Osteocyte (in vitro differentiated cells): ENCODE measurements around the gene GIPC1. TPM values are rescaled to one million over a fixed set of nuclear protein-coding genes. Genes with fewer than 3 reads are reported as not detected.
"Not testable (repeated sequence)": the region's sequence is repeated elsewhere in the genome, so short reads cannot be mapped to it uniquely, and the experiment has no call there.

Experiments used
- DNase-seq: peaks from one replicate; pipeline ENCODE4 v3.0.0; 2021; ENCODE audit warnings: mixed read lengths; ENCODE audit not compliant: unreplicated experiment; ENCODE audit errors: extremely low spot score
- H3K27ac Mint-ChIP-seq: one replicate; pipeline ENCODE4 v1.8.0; 2021; ENCODE audit warnings: mild to moderate bottlenecking, mixed read lengths; ENCODE audit not compliant: unreplicated experiment
- H3K27me3 Mint-ChIP-seq: one replicate; pipeline ENCODE4 v1.8.0; 2021; ENCODE audit warnings: mixed read lengths; ENCODE audit not compliant: unreplicated experiment
- H3K36me3 Mint-ChIP-seq: one replicate; pipeline ENCODE4 v1.8.0; 2021; ENCODE audit warnings: mixed read lengths; ENCODE audit not compliant: unreplicated experiment
- H3K4me1 Mint-ChIP-seq: one replicate; pipeline ENCODE4 v1.8.0; 2021; ENCODE audit warnings: mixed read lengths; ENCODE audit not compliant: unreplicated experiment
- H3K4me3 Mint-ChIP-seq: one replicate; pipeline ENCODE4 v1.8.0; 2021; ENCODE audit warnings: mild to moderate bottlenecking, moderate library complexity, mixed read lengths; ENCODE audit not compliant: unreplicated experiment
- H3K9me3 Mint-ChIP-seq: one replicate; pipeline ENCODE4 v1.8.0; 2021; ENCODE audit warnings: mixed read lengths; ENCODE audit not compliant: unreplicated experiment
- total RNA-seq: library from RNA; stranded (reverse); gene quantifications from 2 replicates; pipeline ENCODE4 v1.2.1, GENCODE V29; 2021
- TF ChIP-seq, protein P1 (sequence below): fragments of 200-600 bp; sonication (generic); IDR thresholded peaks from 2 replicates; pipeline ENCODE4 v1.5.0; 2021; ENCODE audit warnings: antibody characterized with exemption, mild to moderate bottlenecking, moderate library complexity

GIPC1 gene
- total RNA-seq, 1 donor from 2014 or later, result 89.0 TPM

DNA sequence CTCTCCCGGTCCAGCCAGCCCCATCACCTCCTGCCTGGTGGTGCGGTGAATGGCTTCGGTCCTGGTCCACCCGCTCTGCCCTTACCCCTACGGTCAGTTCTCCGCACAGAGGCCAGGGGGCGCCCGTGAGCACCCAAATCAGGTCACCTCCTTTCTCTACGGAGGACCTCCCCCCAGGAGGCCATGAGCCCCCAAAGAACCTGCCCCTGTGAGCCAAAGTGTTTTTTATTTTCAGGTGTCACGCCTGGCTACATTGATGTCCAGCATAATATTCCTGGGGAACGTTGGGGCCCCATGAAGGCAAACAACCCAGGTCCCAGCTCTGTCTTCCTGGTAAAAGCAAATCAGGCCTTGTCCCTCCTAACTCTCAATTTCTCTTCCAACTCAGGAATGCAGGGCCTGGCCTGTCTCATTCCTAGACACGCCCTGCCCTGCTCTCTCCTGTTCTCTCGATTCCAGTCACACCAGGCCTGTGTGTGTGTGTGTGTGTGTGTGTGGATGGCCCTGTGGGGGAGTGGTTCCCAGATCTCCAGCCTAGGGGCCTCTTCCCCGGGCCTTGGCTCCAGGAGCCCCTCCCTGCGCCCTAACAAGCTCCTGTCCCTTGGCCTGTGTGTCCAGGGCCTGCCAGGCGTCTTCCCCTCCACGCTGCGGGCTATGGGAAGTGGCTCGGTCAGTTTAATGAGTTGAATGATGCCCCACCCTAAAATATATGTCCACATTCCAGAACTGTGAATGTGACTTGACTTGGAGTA is 9.7 kb upstream of the GIPC1 start:
- Mint-ChIP-seq H3K27me3 (no peaks in the 10 kb centered on the region), H3K9me3 (no peaks in the 10 kb centered on the region), H3K27ac (peak overlapping the region; percentile 95), H3K4me1 (peaks cover 44% of the 10 kb centered on the region), H3K4me3 (no peak overlapping the region), H3K36me3 (no peaks in the 10 kb centered on the region)
- TF ChIP-seq, protein P1, sequence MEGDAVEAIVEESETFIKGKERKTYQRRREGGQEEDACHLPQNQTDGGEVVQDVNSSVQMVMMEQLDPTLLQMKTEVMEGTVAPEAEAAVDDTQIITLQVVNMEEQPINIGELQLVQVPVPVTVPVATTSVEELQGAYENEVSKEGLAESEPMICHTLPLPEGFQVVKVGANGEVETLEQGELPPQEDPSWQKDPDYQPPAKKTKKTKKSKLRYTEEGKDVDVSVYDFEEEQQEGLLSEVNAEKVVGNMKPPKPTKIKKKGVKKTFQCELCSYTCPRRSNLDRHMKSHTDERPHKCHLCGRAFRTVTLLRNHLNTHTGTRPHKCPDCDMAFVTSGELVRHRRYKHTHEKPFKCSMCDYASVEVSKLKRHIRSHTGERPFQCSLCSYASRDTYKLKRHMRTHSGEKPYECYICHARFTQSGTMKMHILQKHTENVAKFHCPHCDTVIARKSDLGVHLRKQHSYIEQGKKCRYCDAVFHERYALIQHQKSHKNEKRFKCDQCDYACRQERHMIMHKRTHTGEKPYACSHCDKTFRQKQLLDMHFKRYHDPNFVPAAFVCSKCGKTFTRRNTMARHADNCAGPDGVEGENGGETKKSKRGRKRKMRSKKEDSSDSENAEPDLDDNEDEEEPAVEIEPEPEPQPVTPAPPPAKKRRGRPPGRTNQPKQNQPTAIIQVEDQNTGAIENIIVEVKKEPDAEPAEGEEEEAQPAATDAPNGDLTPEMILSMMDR, result peak; percentile 74
- peak; percentile 90 for DNase-seq

DNA sequence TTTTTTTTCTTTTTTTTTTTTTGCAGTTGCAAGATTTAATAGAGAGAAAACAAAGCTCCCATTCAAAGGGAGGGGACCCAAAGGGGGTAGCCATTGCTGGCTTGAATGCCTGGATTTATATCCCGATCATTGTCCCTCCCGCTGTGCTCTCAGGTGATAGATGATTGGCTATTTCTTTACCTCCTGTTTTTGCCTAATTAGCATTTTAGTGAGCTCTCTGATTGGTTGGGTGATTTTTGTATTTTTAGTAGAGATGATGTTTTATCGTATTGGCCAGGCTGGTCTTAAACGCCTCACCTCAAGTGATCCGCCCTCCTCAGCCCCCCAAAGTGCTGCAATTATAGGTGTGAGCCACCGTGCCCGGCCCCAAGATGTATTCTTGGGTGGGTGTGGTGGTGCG is 8.6 kb upstream of the GIPC1 start:
- H3K36me3 Mint-ChIP-seq, H3K27me3 Mint-ChIP-seq, H3K9me3 Mint-ChIP-seq, DNase-seq, H3K4me3 Mint-ChIP-seq: not testable (repeated sequence)
- H3K4me1 Mint-ChIP-seq, result peaks cover 37% of the 10 kb centered on the region
- H3K27ac Mint-ChIP-seq, result peak overlapping the region; percentile 14

DNA sequence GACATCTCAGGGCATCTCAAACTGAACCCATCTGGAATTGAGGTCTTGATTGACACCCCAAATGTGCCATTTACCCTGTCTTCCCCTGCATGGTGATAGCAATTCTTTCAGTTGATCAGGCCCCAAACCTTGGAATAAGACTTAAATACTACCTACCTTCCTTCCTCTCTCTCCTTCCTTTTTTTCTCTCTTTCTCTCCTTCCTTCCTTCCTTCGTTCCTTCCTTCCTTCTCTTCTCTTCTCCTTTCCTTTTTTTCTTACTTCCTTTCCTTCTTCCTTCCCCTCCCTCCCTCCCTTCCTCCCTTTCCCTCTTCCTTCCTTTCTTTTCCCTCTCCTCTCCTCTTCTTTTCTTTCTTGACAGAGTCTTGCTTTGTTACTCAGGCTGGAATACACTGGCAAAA is 7.4 kb upstream of the GIPC1 start:
- DNase-seq, result no peak
- Mint-ChIP-seq H3K27me3 (no peaks in the 10 kb centered on the region), H3K9me3 (no peaks in the 10 kb centered on the region), H3K36me3 (no peaks in the 10 kb centered on the region), H3K4me1 (peaks cover 33% of the 10 kb centered on the region), H3K27ac (no peak overlapping the region), H3K4me3 (no peak overlapping the region)
- TF ChIP-seq, protein P1, result no peak

DNA sequence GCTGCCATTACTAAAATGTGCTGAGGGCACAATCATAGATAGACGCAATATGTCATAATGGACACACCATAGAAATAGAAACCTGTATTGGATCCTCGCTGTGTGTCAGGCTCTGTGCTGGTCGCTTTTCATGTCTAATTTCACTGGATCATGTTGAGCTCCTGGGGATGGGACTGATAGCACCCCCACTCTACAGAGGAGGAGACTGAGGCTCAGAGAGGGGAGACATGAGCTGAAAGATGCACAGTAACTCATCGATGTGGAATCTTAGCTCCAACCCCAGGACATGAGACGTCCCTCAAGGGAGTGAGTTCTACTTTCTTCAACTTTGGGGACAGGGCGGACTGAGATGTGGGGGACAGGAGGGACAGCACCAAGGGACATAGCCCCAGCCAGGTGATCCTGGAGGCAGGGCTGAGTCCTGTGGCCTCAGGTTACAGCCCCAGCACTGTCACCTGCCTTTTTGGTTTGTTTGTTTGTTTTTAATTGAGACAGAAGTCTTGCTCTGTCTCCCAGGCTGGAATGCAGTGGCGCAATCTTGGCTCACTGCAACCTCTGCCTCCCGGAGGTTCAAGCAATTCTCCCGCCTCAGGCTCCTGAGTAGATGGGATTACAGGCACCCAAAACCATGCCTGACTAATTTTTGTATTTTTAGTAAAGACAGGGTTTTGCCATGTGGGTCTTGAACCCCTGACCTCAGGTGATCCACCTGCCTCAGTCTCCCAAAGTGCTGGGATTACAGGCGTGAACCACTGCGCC is 6.6 kb upstream of the GIPC1 start:
- TF ChIP-seq, protein P1, result no peak
- Mint-ChIP-seq H3K4me3 (no peak overlapping the region), H3K27ac (no peak overlapping the region), H3K36me3 (no peaks in the 10 kb centered on the region), H3K4me1 (peaks cover 30% of the 10 kb centered on the region), H3K9me3 (no peaks in the 10 kb centered on the region), H3K27me3 (no peaks in the 10 kb centered on the region)
- DNase-seq, result no peak

DNA sequence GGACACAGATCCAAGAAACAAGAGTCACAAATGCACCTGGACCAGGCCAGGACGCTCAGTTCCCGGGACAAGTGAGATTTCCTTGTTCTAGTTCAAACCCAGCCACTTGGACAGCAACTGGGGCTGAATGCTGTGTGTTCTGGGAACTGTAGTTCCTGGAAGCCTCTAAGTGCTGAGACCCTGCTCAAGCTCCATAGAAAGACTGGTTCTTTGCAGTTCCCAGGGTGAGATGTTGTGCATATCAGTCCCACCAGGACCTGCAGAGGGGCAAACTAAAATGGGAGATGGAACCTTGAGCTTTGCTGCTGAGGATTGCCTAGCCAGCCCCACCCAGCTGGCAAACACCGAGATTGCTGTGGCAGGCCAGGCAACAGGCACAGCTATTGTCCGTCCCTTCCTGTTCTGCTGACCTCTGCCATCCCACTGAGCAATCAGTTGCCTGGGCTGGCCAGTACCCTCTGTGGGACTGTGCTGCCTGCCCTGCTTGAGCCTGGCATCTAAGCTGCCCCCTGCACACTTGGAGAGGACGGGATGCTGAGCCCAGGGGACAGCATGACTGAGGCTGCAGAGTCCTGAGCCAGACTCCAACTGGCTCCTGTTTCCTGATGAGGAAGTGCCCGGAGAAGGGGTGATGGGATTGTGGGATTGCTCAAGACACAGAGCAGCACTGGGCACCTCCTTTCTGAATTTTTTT is 1.4 kb upstream of the GIPC1 start:
- peak overlapping the region; percentile 84 for H3K27ac Mint-ChIP-seq
- peaks cover 30% of the 10 kb centered on the region for H3K4me1 Mint-ChIP-seq
- TF ChIP-seq, protein P1, result no peak
- no peak overlapping the region for H3K4me3 Mint-ChIP-seq
- peaks cover 6% of the 10 kb centered on the region for H3K36me3 Mint-ChIP-seq
- H3K27me3 Mint-ChIP-seq, result no peaks in the 10 kb centered on the region
- no peak for DNase-seq
- no peaks in the 10 kb centered on the region for H3K9me3 Mint-ChIP-seq
